GM19372 (cell line): ENCODE data around the gene TGM2.

Experiments
- ATAC-seq: cut with Tn5 transposase; IDR thresholded peaks from one replicate; pipeline ENCODE4 v1.9.1; 2021; ENCODE audit warnings: mild to moderate bottlenecking, low read depth, moderate library complexity; ENCODE audit not compliant: unreplicated experiment

TGM2 gene

DNA sequence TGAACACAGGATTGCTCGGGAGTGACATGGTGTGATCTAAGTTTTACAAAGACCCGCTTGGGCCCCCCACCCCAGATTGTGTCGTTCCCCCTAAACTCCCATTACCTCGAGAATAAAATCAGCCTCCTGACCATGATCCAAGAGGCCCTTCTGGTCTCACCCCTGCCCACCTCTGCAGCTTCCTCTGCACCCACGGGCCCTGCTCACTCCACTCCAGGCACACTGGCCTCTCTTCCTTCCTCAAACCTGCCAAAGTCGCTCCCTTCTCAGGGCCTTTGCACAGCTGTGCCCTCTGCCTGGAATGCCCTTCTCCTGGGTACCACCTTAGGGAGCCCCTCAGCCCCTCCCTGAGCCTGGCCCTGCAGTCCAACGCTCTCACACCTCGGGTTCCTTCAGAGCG is 17.9 kb downstream of the TGM2 start:
- no peak for ATAC-seq

GRCh38 chr20:38146628-38147027 is 18.4 kb downstream of the TGM2 start:
- ATAC-seq = no peak

GRCh38 chr20:38146156-38146555 is 18.9 kb downstream of the TGM2 start:
- no peak for ATAC-seq

DNA sequence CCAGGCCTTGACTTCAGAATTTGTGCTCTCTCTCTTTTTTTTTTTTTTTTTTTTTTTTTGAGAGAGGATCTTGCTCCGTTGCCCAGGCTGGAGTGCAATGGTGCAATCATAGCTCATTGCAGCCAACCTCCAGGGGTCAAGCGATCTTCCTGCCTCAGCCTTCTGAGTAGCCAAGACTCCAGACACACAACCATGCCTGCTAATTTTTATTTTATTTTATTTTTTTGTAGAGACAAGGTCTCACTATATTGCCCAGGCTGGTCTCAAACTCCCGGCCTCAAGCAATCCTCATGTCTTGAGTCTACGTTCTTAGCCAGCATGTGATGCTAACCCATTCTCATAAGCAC is 19.4 kb downstream of the TGM2 start:
- ATAC-seq = no peak

DNA sequence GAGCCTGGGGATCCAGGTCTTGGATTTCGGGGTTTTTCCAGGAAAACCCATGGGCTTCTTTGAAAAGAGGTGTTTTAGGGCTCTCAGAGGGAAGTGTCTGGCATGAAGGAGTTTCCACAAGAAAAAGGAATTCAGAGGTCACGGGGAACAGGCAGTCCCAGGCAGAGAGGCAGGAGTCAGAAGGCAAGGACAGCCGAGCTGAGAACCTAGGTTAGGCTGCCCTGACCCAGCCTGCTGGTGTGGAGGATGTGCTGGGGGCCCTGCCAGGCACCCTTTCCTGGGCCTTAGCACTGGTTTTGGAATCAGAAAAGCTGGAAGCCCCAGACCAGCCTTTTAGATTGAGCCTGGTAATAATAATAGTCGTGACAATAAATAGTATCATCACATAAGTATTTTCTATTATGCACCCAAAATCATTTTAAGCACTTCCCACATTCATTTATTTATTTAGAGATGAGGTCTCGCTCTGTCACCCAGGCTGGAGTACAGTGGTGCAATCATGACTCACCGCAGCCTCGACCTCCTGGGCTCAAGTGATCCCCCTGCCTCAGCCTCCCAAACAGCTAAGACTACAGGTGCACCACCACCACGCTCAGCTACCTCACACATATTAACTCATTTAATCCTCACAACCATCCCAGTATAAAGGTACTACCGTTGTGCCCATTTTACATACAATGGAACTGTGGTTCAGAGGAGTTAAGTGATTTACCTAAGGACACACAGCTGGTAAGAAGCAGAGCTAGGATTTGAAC is 19.9 kb downstream of the TGM2 start:
- ATAC-seq = no peak

GRCh38 chr20:38144598-38144973 is 20.5 kb downstream of the TGM2 start:
- ATAC-seq = no peak

DNA sequence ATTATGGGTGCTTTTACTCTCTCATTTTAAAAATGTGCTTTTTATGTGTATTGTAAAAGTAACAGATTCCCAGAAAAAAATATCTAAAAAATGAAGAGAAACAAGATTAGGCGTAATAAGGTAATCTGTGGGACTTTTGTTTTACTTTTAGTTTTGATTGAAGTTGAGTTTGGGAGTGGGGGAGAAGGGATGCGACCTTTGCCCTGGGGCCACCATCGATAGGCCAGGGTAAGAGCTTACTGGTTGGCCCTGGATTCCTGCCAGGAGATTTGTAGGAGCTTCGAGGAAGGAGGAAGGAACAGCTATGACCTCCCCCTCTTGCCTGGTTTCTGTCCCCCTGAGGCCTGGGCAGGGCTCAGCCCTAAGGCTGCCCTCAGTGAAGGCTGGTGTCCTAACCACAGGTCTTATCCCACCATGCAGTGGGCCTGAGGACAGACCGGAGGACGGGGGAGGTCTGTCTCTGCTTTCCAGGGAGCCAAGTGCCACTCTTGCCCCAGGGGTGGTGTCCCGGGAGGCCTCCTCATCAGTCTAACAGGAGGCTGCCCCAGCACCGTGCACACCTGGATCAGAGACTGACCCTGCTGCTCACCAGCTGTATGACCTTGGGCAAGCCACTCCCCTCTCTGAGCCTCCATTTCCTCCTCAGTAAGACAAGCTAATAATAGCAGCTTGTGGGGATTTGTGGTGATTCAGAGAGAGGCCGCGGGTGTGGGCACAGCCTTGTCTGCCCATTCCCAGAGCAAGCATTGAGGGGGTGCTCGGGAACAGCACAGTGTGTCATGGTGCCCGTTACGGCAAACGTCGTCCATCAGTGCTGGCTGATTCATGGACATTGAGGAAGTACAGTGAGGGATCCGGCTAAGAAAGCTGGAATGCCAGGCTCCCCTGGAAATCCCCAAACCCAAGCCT is 21.2 kb downstream of the TGM2 start:
- no peak for ATAC-seq

DNA sequence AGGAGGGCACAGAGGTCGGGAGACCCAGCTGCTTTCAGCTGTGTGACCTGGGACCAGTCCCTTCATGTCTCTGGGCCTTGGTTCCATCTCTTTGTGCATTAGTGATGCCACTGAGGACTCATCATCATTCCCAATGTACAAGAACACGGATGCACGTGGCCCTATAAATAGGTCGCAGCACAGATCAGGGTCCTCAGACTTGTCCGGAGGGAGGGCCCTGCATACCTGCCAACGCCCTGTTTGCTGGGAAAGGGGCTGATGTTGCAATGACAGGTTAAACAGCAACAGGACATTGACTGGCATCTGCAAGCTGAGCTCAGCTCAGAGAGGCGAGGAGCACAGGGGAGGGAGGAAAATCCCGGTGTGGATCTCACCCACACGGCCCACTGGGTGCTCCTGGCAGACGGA is 21.8 kb downstream of the TGM2 start:
- no peak for ATAC-seq

DNA sequence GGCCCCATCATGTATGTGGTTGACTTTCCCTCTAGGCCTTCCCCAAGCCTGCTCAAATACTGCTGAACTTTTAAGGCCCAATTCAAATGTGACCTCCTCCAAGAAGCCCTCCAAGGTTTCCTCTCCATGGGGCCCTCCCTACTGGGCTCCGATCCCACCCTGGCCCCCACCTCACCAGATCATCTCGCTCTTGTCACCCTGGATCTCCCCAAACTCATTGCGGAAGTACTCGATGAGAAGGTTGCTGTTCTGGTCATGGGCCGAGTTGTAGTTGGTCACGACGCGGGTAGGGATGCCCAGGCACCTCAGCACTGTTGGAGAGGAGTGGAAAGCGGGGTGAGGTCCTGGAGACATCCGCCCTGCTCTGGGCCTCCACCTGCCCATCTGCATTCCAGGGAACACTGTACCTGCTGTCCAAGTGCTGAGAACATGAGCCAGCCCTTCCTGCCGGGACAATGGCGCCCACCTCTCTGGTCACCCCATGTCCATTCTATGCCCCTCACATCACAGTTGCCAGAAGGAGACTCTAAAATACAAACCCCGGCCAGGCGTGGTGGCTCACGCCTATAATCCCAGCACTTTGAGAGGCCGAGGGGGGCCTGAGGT is 23.1 kb downstream of the TGM2 start:
- no peak for ATAC-seq

DNA sequence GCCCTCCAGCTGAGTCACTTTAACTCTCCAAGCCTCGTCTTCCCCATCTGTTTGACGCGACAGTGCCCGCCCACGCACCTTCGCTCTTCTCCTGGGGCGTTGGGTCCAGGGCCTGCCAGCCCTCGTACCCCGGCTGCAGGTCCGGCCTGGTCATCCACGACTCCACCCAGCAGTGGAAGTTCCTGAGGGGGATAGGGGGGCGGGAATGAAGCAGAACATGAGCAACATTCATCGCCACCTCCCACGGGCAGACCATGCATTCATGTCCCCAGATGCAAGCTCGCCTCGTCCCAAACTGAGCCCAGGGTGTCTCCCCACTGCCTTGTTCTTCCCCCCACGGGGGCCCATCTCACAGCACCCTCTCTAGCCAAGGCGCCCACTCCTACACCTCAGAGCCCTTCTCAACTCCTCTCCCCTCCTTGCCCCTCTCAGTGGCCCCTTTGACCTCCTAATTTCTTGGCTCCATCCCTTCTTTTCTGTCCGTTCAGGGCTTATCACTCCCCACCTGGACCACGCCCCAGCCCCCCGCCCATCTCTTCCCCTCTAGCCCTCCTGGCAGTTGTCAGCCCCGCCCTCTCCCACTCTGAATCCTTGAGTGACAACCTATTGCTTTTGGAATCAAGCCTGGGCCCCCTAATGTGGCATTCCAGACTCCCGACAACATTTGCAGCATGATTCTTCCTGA is 23.7 kb downstream of the TGM2 start:
- no peak for ATAC-seq

GRCh38 chr20:38139977-38140753 is 24.9 kb downstream of the TGM2 start:
- no peak for ATAC-seq

DNA sequence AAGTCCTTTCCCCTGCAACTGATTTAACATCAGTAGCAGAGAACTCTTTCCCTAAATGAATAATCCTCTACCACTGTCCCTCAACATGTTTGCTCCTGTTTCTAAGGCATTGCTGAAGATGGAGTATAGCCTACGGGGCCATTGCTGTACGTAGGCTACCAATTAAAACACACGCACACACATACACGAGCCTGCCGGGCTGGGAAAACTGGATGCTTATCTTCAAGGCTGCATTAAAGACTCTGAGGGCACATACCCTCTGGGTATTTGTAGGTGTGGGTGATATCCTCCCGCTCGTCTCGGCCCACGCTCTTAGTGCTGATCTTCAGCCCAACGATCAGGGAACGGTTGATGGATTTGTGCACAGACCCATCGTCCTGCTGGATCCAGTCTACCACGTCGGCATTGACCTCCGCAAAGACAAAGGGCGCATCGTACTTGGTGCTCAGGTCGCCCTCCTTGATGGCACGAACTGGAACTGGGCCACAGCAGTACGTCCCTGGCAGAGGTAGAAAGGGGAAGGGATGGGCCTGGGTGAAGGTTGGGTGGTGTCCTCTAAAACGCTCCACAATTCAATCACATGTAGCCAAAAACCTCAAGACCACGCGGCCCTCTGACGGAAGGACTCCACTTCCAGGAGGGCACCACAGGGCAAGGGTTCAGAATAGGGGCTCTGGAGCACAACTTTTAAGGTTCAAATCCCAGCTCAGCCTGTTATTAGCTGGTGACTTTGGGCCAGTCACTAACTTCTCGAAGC is 25.7 kb downstream of the TGM2 start:
- ATAC-seq = no peak

GRCh38 chr20:38138086-38138778 is 26.8 kb downstream of the TGM2 start:
- ATAC-seq = no peak

GRCh38 chr20:38137441-38138037 is 27.5 kb downstream of the TGM2 start:
- no peak for ATAC-seq

DNA sequence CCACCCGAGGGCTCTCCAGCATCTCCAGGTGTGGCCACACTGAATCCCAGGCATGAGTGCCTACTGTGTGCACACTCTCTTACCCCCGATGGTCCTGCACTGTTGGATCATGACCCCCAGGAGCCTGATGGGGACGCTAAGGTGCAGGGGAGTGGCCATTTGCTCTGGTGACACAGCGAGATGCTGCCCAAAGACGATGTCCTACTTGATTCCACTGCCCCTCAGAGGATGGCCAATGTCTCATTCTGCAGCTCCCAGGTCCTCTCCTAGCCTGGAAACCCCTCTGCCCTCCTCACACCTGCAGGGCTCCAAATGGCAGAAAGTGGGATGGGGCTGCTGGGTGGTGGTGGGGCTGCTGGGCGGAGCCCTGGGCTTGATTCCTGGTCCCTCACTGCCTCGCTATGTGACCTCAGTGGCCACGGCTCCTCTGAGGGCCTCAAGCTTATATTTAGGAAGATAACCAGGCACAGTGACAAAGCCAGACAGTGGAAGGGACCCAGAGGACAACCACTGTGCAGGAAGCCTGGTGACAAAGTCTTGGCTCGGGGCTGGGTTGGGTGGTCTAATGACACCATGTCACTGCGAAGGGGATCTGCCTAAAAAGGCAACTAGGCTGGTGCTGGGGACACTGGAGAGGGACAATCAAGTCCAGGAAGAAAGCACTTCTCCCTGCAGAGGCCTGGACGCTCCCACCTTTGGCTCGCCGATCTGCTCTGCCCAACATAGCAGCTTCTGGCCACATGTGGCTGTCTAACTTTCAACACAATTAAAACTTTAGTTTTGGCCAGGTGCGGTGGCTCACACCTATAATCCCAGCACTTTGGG is 28.4 kb downstream of the TGM2 start:
- ATAC-seq = no peak

GRCh38 chr20:38135651-38136420 is 29.2 kb downstream of the TGM2 start:
- ATAC-seq = no peak

- ATAC-seq = no peak
Observed at GRCh38 chr20:38135271-38135650, 29.8 kb downstream of the TGM2 start.
